SH-SY5Y (cell line): ENCODE data around the gene IRAK2.

Source experiments
- GATA2 ChIP-seq: IDR thresholded peaks from 2 replicates; pipeline ENCODE4 v1.6.1; 2011; ENCODE audit warnings: mild to moderate bottlenecking, low read depth, low read length
- GATA3 ChIP-seq: IDR thresholded peaks from 2 replicates; pipeline ENCODE4 v1.6.1; 2011; ENCODE audit warnings: low read depth, mild to moderate bottlenecking, low read length, moderate library complexity

DNA sequence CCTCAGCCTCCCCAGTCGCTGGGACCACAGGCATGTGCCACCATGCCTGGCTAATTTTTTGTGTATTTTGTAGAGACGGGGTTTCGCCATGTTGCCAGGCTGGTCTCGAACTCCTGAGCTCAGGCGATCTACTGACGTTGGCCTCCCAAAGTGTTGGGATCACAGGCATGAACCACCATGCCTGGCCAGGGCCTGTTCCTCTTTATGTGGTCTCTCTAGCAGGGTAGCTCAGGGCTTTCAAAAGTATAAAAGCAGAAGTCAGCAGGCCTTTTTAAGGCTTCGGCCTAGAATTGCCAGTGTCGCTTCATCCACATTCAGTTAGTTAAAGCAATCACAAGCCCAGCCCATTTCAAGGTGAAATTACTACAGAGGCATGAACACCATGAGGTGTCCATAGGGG is 15.5 kb upstream of the IRAK2 start:
- TF ChIP-seq GATA2 (no peak), GATA3 (no peak)
